ENCODE measurements around the gene MRAP. TPM values are rescaled to one million over a fixed set of nuclear protein-coding genes. Genes with fewer than 3 reads are reported as not detected.

The MRAP gene
- total and polyA plus RNA-seq, 2 donors (not counting 1 experiment from before 2014, with no cell fraction given) = 0.17 TPM; not detected in 1

GRCh38 chr21:32350981-32351380 lies 52.3 kb downstream of the MRAP start:
- Histone ChIP-seq H3K9ac (ENCODE audit: insufficient read depth, low read length) (no peak overlapping the region), H3K36me3 (ENCODE audit: control insufficient read depth, insufficient read depth, low read length) (peaks cover 20% of the 10 kb centered on the region), H2AFZ (ENCODE audit: low read length) (no peak overlapping the region), H3K79me2 (ENCODE audit: control insufficient read depth, insufficient read depth, low read length) (no peaks in the 10 kb centered on the region), H4K20me1 (ENCODE audit: control insufficient read depth, extremely low read depth, insufficient read depth, low read length) (no peaks in the 10 kb centered on the region), H3K9me3 (ENCODE audit: control insufficient read depth, insufficient read depth, low read depth, low read length) (no peaks in the 10 kb centered on the region), H3K27ac (ENCODE audit: insufficient read depth, low read length) (no peak overlapping the region), H3K27me3 (ENCODE audit: control insufficient read depth, insufficient read depth, low read length) (no peaks in the 10 kb centered on the region), H3K4me2 (ENCODE audit: extremely low read depth, insufficient read depth, low read length) (no peak overlapping the region), H3K4me1 (ENCODE audit: control insufficient read depth, extremely low read depth, insufficient read depth, low read length) (no peaks in the 10 kb centered on the region), H3K4me3 (replicated peaks in 1 of 4; ENCODE audit: control extremely low read depth in 1 of 4, insufficient read depth in 1 of 4, low read depth in 3 of 4, low read length in 4 of 4) (no peak overlapping the region)
- no peak for DNase-seq (ENCODE audit: low read depth in 2 of 2)
- TF ChIP-seq EZH2 (IDR thresholded peaks at IDR 0.05; ENCODE audit: low read length, missing control alignments) = no peak
- TF ChIP-seq CTCF (conservative IDR thresholded peaks at IDR 0.05 in 1 of 2, IDR thresholded peaks at IDR 0.05 in 1 of 2; ENCODE audit: low read depth in 1 of 2, low read length in 2 of 2) = no peak

GRCh38 chr21:32351428-32351827 lies 52.8 kb downstream of the MRAP start:
- Histone ChIP-seq H2AFZ (ENCODE audit: low read length) (no peak overlapping the region), H3K79me2 (ENCODE audit: control insufficient read depth, insufficient read depth, low read length) (no peaks in the 10 kb centered on the region), H3K36me3 (ENCODE audit: control insufficient read depth, insufficient read depth, low read length) (peaks cover 20% of the 10 kb centered on the region), H3K4me2 (ENCODE audit: extremely low read depth, insufficient read depth, low read length) (no peak overlapping the region), H3K9ac (ENCODE audit: insufficient read depth, low read length) (no peak overlapping the region), H3K27ac (ENCODE audit: insufficient read depth, low read length) (no peak overlapping the region), H3K27me3 (ENCODE audit: control insufficient read depth, insufficient read depth, low read length) (no peaks in the 10 kb centered on the region), H4K20me1 (ENCODE audit: control insufficient read depth, extremely low read depth, insufficient read depth, low read length) (no peaks in the 10 kb centered on the region), H3K4me1 (ENCODE audit: control insufficient read depth, extremely low read depth, insufficient read depth, low read length) (no peaks in the 10 kb centered on the region), H3K9me3 (ENCODE audit: control insufficient read depth, insufficient read depth, low read depth, low read length) (no peaks in the 10 kb centered on the region), H3K4me3 (replicated peaks in 1 of 4; ENCODE audit: control extremely low read depth in 1 of 4, insufficient read depth in 1 of 4, low read depth in 3 of 4, low read length in 4 of 4) (no peak overlapping the region)
- DNase-seq (ENCODE audit: low read depth in 2 of 2) = no peak
- TF ChIP-seq EZH2 (IDR thresholded peaks at IDR 0.05; ENCODE audit: low read length, missing control alignments) (no peak), CTCF (conservative IDR thresholded peaks at IDR 0.05 in 1 of 2, IDR thresholded peaks at IDR 0.05 in 1 of 2; ENCODE audit: low read depth in 1 of 2, low read length in 2 of 2) (no peak)

GRCh38 chr21:32352526-32352925 lies 53.9 kb downstream of the MRAP start:
- Histone ChIP-seq H3K27me3 (ENCODE audit: control insufficient read depth, insufficient read depth, low read length) (no peaks in the 10 kb centered on the region), H3K4me2 (ENCODE audit: extremely low read depth, insufficient read depth, low read length) (no peak overlapping the region), H3K79me2 (ENCODE audit: control insufficient read depth, insufficient read depth, low read length) (no peaks in the 10 kb centered on the region), H3K4me3 (replicated peaks in 1 of 4; ENCODE audit: control extremely low read depth in 1 of 4, insufficient read depth in 1 of 4, low read depth in 3 of 4, low read length in 4 of 4) (no peak overlapping the region), H3K4me1 (ENCODE audit: control insufficient read depth, extremely low read depth, insufficient read depth, low read length) (no peaks in the 10 kb centered on the region), H2AFZ (ENCODE audit: low read length) (no peak overlapping the region), H3K9ac (ENCODE audit: insufficient read depth, low read length) (no peak overlapping the region), H3K9me3 (ENCODE audit: control insufficient read depth, insufficient read depth, low read depth, low read length) (no peaks in the 10 kb centered on the region), H4K20me1 (ENCODE audit: control insufficient read depth, extremely low read depth, insufficient read depth, low read length) (no peaks in the 10 kb centered on the region), H3K36me3 (ENCODE audit: control insufficient read depth, insufficient read depth, low read length) (peaks cover 14% of the 10 kb centered on the region), H3K27ac (ENCODE audit: insufficient read depth, low read length) (no peak overlapping the region)
- no peak for DNase-seq (ENCODE audit: low read depth in 2 of 2)
- no peak for TF ChIP-seq CTCF (conservative IDR thresholded peaks at IDR 0.05 in 1 of 2, IDR thresholded peaks at IDR 0.05 in 1 of 2; ENCODE audit: low read depth in 1 of 2, low read length in 2 of 2)
- TF ChIP-seq EZH2 (IDR thresholded peaks at IDR 0.05; ENCODE audit: low read length, missing control alignments) = no peak

All from fibroblast of lung (primary cell).